AG04450 (cell line): Measurements from ENCODE around the gene TMOD2. TPM values are rescaled to one million over a fixed set of nuclear protein-coding genes. Genes with fewer than 3 reads are reported as not detected.

Experiments used
- CTCF ChIA-PET: fragments of 300-600, 350-600 bp; formaldehyde crosslinking; extraction: SDS; loops from one replicate; lab custom pipeline; 2022; ENCODE audit warnings: antibody characterized with exemption, inconsistent platforms; lab: Charles Lee
- POLR2A ChIA-PET: fragments of 350-600 bp; formaldehyde crosslinking; extraction: SDS; loops from one replicate; lab custom pipeline; 2021; ENCODE audit warnings: antibody characterized with exemption, inconsistent platforms; lab: Yijun Ruan, JAX
- DNase-seq: peaks from one replicate; pipeline ENCODE4 v3.0.0-alpha.2; 2011; ENCODE audit warnings: low read depth, low spot score
- H3K27ac ChIP-seq: one replicate; pipeline ENCODE4 v1.5.1; 2012; ENCODE audit warnings: low read depth, low read length, control low read depth
- H3K27me3 ChIP-seq: one replicate; pipeline ENCODE4 v1.6.0; 2012; ENCODE audit warnings: low read length; ENCODE audit not compliant: control insufficient read depth, insufficient read depth
- H3K4me3 ChIP-seq: 2 replicates; pipeline ENCODE4 v1.5.1; 2011; ENCODE audit warnings: mild to moderate bottlenecking, low read depth, low read length, control low read depth
- H3K9me3 ChIP-seq: 2 replicates; pipeline ENCODE4 v1.5.1; 2012; ENCODE audit warnings: low read length; ENCODE audit not compliant: control insufficient read depth, insufficient read depth
- CTCF ChIP-seq: IDR thresholded peaks from 2 replicates; pipeline ENCODE4 v1.5.1; 2011; ENCODE audit warnings: low read depth, low read length, control low read depth, inconsistent platforms
- polyA plus RNA-seq: library from polyadenylated mRNA; depleted of rRNA; stranded (reverse); fragments of >200 nt; gene quantifications from 2 replicates; pipeline ENCODE4 v1.2.3, GENCODE V29; 2011

The TMOD2 gene
- polyA plus RNA-seq, 1 experiment, result 3.2 TPM

GRCh38 chr15:51708013-51708412 lies 43.4 kb upstream of the TMOD2 start:
- Histone ChIP-seq H3K4me3 (no peak overlapping the region), H3K27ac (no peak overlapping the region), H3K9me3 (no peaks in the 10 kb centered on the region), H3K27me3 (no peaks in the 10 kb centered on the region)
- DNase-seq, result no peak
- ChIA-PET CTCF (interaction anchor here (0.9 to 1.6 kb wide), 2 partner anchors 58 to 68 kb away, joined by 4 read pairs; no protein-coding TSS in a partner anchor), POLR2A (no interaction called here)
- no peak for TF ChIP-seq CTCF

GRCh38 chr15:51709031-51709430 lies 42.4 kb upstream of the TMOD2 start:
- DNase-seq, result no peak
- no peaks in the 10 kb centered on the region for H3K27me3 ChIP-seq
- CTCF ChIA-PET, result interaction anchor here (0.8 to 3.4 kb wide), 2 partner anchors 59 to 68 kb away, joined by 3 to 16 read pairs; no protein-coding TSS in a partner anchor
- H3K27ac ChIP-seq, result no peak overlapping the region
- no peak for TF ChIP-seq CTCF
- H3K9me3 ChIP-seq, result no peaks in the 10 kb centered on the region
- POLR2A ChIA-PET, result no interaction called here
- H3K4me3 ChIP-seq, result no peak overlapping the region

GRCh38 chr15:51714162-51714561 lies 37.2 kb upstream of the TMOD2 start:
- Histone ChIP-seq H3K27ac (no peak overlapping the region), H3K9me3 (no peaks in the 10 kb centered on the region), H3K4me3 (no peak overlapping the region), H3K27me3 (no peaks in the 10 kb centered on the region)
- ChIA-PET POLR2A (no interaction called here), CTCF (no interaction called here)
- TF ChIP-seq CTCF, result no peak
- DNase-seq, result no peak

- ChIA-PET CTCF (no interaction called here), POLR2A (no interaction called here)
- no peak overlapping the region for H3K27ac ChIP-seq
- no peak overlapping the region for H3K4me3 ChIP-seq
- no peaks in the 10 kb centered on the region for H3K27me3 ChIP-seq
- no peak for TF ChIP-seq CTCF
- DNase-seq, result no peak
- no peaks in the 10 kb centered on the region for H3K9me3 ChIP-seq
These were observed 36.5 kb upstream of the TMOD2 start for GRCh38 chr15:51714911-51715310.

- H3K27ac ChIP-seq, result no peak overlapping the region
- no peaks in the 10 kb centered on the region for H3K27me3 ChIP-seq
- CTCF ChIA-PET, result no interaction called here
- no peak for TF ChIP-seq CTCF
- POLR2A ChIA-PET, result no interaction called here
- no peak overlapping the region for H3K4me3 ChIP-seq
- DNase-seq, result no peak
- H3K9me3 ChIP-seq, result no peaks in the 10 kb centered on the region
These were observed 33.2 kb upstream of the TMOD2 start for GRCh38 chr15:51718219-51718618.
